Colonic mucosa (tissue), 4 donors: ENCODE data around the gene TREML2. TPM values are rescaled to one million over a fixed set of nuclear protein-coding genes. Genes with fewer than 3 reads are reported as not detected.

Experiments
- DNase-seq: peaks from one replicate; pipeline ENCODE4 v3.0.0-alpha.2; 2020
- H3K27ac ChIP-seq: fragments of 200-600 bp; one replicate; pipeline ENCODE4 v1.8.0; 2021
- H3K27me3 ChIP-seq: fragments of 200-600 bp; one replicate; pipeline ENCODE4 v1.8.0; 2021
- H3K36me3 ChIP-seq: fragments of 200-600 bp; one replicate; pipeline ENCODE4 v1.8.0; 2021
- H3K4me1 ChIP-seq: fragments of 200-600 bp; one replicate; pipeline ENCODE4 v1.8.0; 2021; ENCODE audit warnings: mild to moderate bottlenecking
- H3K4me3 ChIP-seq: fragments of 200-600 bp; one replicate; pipeline ENCODE4 v1.8.0; 2021
- H3K9ac ChIP-seq, 2 donors: one replicate each; pipeline ENCODE4 v1.7.0; 2013; ENCODE audit warnings: control low read depth in 2 of 2, low read depth in 2 of 2, low read length in 2 of 2
- H3K9me3 ChIP-seq: fragments of 200-600 bp; one replicate; pipeline ENCODE4 v1.8.0; 2021
- intact Hi-C: fragments of 100-400 bp; cut with DNase I; formaldehyde crosslinking; loops from one replicate; pipeline ENCODE4 v1.14.1; 2022
- total RNA-seq, 2 donors: library from RNA; stranded (reverse); fragmentation: NEBNext Ultra II Directional in 1 of 2; extraction: Animal tissue kit (Norgen Biotek cat#: 25700) in 1 of 2; gene quantifications; one replicate each; pipeline ENCODE4 v1.2.1, GENCODE V29; 2021
- TF ChIP-seq, protein P1 (sequence below): fragments of 200-600 bp; IDR thresholded peaks from one replicate; pipeline ENCODE4 v1.8.0; 2022; ENCODE audit warnings: antibody characterized with exemption, mild to moderate bottlenecking
- donor health status: healthy.
- donor health status: DM: no; HTN: no; CAD: no.
- donor health status: DM: no; HTN: no; CAD: no.

The TREML2 gene
- total RNA-seq, 2 donors from 2014 or later: 0.11 TPM; not detected in 1

DNA sequence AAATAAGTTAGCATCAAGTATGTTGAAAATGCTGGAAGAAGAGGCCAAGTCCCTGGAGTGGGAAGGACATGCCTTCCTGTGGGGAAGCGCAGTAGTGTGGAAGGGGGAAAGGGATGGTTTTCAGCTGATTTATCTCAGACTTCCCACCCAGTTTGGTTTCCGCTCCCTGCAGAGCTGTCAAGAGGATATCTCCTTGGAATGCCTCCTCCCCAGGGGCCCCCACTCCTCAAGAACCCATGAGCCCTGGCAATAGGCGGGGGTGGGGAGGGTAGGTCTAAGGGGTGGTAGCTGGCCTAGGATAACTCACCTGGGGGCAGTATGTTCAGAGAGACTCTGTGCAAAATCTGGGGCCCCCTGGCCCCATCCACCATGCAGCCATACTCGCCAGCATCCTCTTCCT lies 47.5 kb downstream of the TREML2 start:
- Histone ChIP-seq H3K4me1 (no peaks in the 10 kb centered on the region), H3K9ac (no peak overlapping the region), H3K27ac (no peak overlapping the region), H3K9me3 (no peaks in the 10 kb centered on the region), H3K4me3 (no peak overlapping the region), H3K36me3 (no peaks in the 10 kb centered on the region), H3K27me3 (no peaks in the 10 kb centered on the region)
- intact Hi-C loops: no loop called here
- TF ChIP-seq, protein P1, sequence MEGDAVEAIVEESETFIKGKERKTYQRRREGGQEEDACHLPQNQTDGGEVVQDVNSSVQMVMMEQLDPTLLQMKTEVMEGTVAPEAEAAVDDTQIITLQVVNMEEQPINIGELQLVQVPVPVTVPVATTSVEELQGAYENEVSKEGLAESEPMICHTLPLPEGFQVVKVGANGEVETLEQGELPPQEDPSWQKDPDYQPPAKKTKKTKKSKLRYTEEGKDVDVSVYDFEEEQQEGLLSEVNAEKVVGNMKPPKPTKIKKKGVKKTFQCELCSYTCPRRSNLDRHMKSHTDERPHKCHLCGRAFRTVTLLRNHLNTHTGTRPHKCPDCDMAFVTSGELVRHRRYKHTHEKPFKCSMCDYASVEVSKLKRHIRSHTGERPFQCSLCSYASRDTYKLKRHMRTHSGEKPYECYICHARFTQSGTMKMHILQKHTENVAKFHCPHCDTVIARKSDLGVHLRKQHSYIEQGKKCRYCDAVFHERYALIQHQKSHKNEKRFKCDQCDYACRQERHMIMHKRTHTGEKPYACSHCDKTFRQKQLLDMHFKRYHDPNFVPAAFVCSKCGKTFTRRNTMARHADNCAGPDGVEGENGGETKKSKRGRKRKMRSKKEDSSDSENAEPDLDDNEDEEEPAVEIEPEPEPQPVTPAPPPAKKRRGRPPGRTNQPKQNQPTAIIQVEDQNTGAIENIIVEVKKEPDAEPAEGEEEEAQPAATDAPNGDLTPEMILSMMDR: no peak
- DNase-seq: no peak

DNA sequence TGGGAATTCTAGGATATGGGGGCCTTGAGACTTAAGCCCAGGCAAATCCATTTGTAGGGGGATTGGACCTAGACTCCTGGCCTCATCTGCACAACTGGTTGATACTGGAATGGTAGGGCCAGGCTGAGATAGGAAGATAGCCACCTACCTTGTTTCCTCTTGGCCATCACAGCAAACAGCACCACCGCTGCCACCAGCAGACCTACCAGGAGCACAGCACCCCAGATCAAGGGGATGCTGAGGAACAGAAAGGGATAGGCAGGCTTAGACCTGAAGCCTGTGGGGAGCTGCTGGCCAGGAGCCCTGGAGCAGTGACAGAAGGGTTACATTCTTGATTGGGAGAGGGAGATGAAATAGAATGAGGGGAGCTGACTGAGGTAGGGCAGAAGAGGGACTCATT lies 50.3 kb downstream of the TREML2 start:
- H3K9ac ChIP-seq: no peak overlapping the region
- no peaks in the 10 kb centered on the region for H3K4me1 ChIP-seq
- no peaks in the 10 kb centered on the region for H3K27me3 ChIP-seq
- no peaks in the 10 kb centered on the region for H3K36me3 ChIP-seq
- H3K9me3 ChIP-seq: no peaks in the 10 kb centered on the region
- no peak for DNase-seq
- TF ChIP-seq, protein P1: no peak
- H3K27ac ChIP-seq: no peak overlapping the region
- intact Hi-C loops: no loop called here
- H3K4me3 ChIP-seq: no peak overlapping the region

DNA sequence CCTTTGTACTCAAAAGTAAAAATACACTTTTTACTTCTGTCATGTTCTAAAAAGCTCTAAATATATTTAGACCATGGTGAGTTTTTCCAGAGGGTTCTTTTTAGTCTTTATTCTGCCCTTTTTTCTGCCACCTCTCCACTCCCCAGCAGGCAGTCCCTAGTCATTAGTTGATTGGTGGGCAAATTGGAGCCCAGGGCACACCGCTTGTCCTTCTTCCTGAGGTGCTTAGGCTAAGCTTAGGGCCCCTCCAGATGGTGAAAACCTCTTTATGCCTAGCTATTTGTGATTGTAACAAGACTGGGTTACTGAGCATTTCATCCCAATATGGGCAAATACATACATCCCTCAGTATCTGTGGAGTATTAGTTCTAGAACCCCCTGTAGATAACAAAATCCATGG lies 53.0 kb downstream of the TREML2 start:
- no peaks in the 10 kb centered on the region for H3K36me3 ChIP-seq
- H3K9ac ChIP-seq: no peak overlapping the region
- H3K9me3 ChIP-seq: no peaks in the 10 kb centered on the region
- no peak for DNase-seq
- no peak overlapping the region for H3K4me3 ChIP-seq
- no peak overlapping the region for H3K27ac ChIP-seq
- intact Hi-C loops: no loop called here
- H3K27me3 ChIP-seq: no peaks in the 10 kb centered on the region
- TF ChIP-seq, protein P1: no peak
- no peaks in the 10 kb centered on the region for H3K4me1 ChIP-seq

Other genes starting within 250 kb of the TREML2 start
- gene UNC5CL, start 161.9 kb downstream of the TREML2 start, total RNA-seq: 1 to 10 TPM; 4.1 to 4.2 TPM
- gene TSPO2, start 158.7 kb downstream of the TREML2 start, total RNA-seq: not detected
- under 1 TPM in 1 of 2 donors, not detected in 1; 0.22 TPM for gene APOBEC2, start 147.9 kb downstream of the TREML2 start, total RNA-seq
- 10 to 100 TPM; 25.0 to 34.2 TPM for gene OARD1, start 128.8 kb downstream of the TREML2 start, total RNA-seq
- gene NFYA, start 128.2 kb downstream of the TREML2 start, total RNA-seq: 10 to 100 TPM; 21.2 to 24.5 TPM
- not detected for gene TREML1, start 46.8 kb downstream of the TREML2 start, total RNA-seq
- under 1 TPM in 1 of 2 donors, not detected in 1; 0.88 TPM for gene TREM2, start 38.0 kb downstream of the TREML2 start, total RNA-seq
- gene TREML4, start 27.2 kb upstream of the TREML2 start, total RNA-seq: not detected
- gene TREM1, start 85.5 kb upstream of the TREML2 start, total RNA-seq: 1 to 10 TPM in 1 of 2 donors, not detected in 1; 1.4 TPM
- gene NCR2, start 134.5 kb upstream of the TREML2 start, total RNA-seq: not detected